GM18526 (cell line): ENCODE results near the gene MOB2.

Source experiments
- POLR2A ChIP-seq: IDR thresholded peaks from 3 replicates; pipeline ENCODE4 v1.6.1; 2011; ENCODE audit not compliant: insufficient read length; ENCODE audit errors: extremely low read depth

MOB2 gene, protein sequence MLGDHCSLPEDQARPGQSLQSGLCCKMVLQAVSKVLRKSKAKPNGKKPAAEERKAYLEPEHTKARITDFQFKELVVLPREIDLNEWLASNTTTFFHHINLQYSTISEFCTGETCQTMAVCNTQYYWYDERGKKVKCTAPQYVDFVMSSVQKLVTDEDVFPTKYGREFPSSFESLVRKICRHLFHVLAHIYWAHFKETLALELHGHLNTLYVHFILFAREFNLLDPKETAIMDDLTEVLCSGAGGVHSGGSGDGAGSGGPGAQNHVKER

DNA sequence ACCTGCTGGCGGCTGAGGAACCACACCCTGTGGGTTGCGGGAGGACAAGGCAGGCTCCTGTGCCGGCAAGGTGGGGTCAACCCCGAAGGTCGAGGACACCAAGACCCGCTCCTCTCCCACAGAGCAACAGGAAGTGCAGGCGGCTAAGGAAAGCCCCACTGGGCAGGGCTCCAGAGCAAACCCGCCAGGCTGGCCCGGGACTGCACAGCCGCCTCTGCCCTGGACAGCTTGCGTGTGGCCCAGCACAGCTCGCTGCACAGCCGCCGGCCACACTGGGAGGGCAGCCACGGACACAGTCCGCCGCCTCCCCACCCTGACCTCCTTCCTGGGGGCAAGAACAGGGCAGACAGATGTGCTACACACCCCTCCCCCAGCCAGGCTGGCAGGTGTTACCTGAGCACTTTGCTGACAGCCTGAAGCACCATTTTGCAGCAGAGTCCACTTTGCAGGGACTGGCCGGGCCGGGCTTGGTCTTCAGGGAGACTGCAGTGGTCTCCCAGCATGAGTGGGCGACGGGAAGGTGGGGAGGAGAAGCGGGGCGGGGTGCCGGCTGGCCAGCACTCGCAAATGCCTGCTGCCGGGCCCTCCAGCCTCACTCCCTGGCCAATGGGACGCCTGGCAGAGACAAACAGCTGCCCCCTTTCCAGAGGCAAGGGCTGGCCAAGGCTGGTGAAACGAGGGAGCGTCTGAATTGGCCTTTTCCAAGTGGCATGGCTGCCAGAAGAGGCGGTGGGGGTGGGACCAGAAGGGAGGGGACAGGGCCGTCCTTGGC lies at the start of gene MOB2:
Gene MOB2 (minus strand): TSS at position 726 of the 772 bp plus-strand sequence. CDS start 223 bp downstream, at position 503.
- TF ChIP-seq POLR2A = no peak

DNA sequence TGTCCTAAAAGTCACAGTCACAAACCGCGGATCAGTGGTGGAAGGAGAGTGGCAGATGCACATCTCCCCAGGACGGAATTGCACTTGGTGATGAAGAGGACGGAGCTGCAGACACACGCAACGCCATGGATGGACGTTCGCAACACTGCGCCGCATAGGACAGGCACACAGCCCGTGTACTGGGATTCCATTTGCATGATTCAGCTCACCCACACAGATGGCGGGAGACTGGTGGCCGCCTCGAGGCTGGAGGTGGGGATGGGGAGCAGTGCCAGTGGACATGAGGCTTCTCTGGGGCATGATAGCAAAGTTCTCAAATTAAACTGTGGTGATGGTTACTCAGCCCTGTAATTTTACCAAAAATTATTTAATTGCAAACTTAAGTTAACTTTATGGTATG lies 48.1 kb upstream of the MOB2 start:
- TF ChIP-seq POLR2A = no peak

DNA sequence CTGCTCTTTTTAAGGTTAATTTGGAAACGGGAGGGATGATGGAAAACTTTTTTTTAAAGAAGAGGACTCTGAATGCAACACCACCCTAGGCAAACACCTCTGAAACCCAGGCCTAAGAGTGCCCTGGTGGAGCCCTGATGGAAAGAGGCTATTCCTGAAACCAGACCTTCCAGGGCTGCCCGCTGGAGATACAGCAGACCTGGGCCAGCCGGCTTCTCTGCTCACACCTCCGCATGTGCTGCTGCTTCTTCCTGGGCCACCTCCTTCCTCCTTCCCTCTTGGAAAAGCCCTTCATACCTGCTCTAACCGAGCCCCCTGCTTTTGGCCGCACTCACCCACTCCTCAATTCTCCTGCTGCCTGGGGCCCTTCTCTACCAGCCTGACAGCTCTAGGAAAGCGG lies 47.6 kb upstream of the MOB2 start:
- TF ChIP-seq POLR2A = no peak

DNA sequence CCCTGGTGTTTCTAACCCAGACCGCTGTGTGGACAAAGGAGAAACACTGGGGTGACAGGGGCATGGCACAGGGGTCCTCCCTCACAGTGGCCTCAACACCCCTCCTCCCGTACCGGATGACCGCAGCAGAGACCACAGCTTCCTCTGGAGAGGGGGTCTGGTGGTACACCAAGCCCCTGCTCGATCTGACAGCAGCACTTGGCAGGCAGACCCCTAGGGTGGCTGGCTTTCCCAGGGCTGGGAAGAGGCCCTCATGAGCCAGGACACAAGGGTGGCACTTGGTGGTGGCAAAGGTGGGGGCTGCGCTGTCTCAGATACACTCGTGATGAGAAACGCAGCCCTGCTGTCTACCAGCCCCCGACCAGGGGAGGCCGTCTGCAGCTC lies 46.8 kb upstream of the MOB2 start:
- no peak for TF ChIP-seq POLR2A

DNA sequence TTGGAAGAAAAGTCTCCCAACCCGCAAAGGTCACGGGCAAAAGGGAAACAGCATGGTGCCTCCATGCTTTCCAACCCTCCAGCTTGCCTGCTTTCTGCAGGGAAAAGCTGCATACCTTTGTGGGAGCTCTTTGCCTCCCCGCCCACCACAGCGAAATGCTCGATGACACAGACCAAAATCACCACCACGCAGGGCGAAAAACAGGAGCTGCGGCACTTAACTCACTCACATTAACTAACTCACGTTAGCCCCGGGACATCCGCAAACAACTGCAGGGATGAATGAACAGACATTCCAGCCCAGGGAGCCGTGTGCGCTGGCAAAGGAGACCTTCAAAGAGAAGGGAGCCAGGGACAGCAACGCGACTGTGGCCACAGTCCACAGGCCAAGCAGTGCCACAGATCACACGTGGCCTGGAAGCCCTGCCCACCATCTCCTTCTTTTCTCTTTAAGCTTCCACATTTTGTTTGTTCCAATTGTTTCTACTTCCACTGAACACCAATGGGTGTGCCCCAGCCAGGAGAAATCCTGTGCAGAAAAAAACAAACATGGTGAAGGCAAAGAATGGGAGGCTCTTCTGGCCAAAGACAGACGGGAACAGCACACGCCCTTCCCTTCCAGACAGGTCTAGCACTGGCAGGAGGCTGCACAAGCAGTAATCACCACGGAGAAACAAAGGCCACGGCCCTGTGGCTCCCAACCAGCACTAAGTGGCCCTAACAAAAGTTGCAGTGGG lies 46.2 kb upstream of the MOB2 start:
- TF ChIP-seq POLR2A = no peak

DNA sequence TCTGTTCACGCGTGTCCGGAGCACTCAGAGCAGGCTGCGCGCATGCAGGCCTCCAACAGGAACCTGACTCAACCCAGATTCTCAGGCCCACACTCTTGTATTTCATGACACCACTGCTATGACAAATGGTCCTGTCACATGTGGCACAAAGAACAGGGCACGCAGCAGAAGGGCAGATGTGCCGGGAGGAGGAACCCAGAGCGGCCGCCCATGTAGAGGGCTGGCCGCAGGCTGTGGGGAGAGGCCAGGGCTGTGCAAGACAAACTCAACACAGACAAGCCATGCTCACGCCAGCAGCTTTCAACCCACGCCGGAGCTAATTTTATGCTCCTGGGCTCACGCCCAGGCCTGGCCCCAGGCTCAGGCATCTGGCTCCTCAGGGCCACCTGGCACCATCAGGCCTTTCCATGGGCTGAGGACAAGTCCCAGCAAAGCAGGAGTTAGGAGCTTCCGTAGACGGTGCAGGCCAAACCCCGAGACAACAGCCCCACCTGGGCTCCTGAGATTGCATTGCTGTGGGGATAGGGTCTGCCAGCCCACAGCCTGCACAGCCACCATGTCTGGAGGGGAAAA lies 45.5 kb upstream of the MOB2 start:
- no peak for TF ChIP-seq POLR2A

DNA sequence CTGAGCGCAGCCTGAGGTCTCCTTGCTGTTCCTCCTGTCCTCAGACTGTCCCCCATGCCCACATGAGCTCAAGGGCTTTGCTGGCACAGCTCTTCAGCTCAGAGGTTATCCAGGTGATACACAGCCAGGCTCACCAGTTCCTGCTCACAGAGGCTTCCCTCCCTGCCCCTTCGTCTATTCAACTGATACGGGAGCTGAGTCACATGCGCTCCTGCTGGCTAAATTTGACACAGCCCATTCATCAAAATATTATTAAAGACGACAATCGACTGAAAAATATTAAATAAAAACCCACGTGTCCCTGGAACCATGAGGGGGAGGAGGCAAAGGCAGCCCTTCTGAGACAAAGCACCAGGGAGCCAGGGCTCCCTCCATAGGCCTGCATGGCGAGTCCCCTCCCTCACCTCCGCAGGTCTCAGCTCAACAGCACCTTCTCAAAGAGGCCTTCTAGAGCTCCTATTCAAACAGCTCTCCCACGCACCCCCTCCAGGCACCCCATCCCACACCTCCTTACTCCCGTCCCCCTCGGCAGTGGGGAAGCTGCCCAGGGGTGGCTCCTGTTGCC lies 45.0 kb upstream of the MOB2 start:
- no peak for TF ChIP-seq POLR2A

DNA sequence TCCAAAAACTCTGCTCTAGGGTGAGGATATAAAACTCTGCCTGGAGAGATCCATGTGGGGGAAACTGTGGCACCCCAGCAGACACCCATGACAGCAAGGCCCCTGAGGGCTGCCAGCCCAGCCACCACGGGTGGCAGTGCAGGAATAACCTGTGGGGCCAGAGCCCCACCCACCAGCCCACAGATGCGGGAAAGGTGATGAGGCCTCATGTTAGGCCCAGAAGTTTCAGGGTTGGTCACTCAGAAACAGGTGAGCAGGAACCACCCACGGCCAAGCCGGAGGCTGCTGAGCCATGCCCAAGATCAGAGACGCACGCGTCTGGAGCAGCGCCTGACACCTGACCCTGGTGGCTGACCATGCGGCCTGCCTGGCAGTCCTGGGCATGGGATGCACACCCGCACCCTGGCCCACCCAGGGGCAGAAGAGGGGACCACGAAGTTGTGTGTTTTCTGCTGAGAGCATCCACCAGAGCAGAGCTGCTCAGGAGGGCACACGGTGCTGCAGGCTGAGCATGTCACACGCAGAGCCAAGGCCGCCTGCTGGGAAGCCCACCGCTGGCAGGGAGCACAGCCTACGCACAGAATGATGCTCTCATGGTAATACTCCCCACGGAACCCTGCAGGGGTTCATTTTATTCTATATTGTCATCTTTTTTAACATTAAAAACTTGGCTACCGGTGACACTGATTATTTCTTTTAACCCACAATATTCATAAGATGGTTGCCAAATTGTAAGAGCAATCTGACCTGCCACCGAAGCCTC lies 44.3 kb upstream of the MOB2 start:
- TF ChIP-seq POLR2A = no peak

DNA sequence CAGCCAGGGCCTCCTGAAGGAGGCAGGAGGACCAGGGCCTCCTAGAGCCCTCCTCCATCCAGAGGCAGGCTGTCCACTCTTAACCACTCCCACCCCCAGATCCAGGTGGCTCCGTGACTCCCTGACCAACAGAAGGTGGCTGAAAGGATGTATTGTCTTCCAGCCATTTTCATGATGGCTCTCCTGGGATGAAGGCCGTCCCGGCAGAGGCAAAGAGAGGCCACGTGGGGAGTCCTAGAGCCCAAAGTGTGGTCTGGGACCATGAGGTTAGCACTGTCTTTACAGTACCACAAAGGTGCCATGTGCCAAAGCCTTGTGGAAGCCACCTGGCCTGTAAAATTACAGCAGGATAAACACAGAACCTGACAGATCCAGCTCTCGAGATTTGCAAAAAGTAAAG lies 43.2 kb upstream of the MOB2 start:
- TF ChIP-seq POLR2A = no peak

DNA sequence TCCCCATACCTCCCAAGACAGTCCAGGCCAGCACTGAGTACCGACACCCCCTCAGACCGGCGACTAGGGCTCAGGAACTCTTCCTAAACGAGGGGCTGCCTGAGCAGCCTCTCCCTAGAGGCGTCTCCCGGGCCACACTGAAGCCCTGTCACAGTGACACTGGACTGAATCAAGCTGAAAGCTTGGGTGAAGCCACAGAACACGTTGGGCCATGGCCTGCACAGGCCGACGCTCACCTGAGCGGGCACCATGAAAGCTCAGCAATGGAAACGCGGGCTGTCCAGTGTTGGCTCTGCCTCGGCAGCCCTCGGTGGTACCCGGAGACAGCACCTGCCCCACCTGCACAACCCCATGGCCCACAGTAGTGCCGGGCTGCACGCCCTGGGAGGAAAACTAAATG lies 42.7 kb upstream of the MOB2 start:
- no peak for TF ChIP-seq POLR2A

DNA sequence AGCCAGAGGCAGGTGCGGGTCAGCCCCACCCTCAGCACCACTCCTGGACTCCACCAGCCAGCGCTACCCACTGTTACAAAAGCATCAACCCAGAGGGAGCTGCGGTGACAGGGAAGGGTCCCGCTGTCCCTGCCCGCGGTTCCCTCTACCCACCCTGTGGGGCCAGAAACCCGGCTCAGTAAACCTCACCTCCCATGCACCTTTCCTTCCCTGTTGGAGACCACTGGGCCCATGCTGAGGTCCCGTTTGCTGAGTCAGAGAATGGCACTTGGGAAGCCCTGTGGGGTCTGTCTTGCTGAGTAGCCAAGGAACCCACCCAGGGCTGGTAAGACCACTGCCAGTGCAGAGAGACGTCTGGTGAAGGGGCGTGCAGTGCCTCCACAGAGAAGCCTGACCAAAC lies 42.1 kb upstream of the MOB2 start:
- TF ChIP-seq POLR2A = no peak

DNA sequence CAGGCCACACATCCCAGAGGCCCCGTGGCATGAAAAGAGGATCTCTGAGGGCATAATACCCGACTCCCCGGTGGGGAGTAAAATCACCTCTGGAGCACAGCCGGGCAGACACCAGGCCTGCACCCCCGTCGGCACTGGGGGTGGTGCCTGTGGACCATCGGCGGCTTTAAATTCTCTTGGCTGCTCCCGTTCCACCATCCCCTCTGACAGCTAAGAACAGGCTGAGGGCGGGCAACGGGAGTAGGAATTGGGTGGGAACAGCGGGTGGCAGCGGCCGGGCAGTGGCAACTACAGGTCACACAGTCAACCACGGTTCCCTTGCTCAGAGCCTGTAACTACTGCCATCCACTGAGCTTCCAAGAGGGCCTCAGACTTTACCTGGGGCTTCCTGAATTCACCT lies 40.2 kb upstream of the MOB2 start:
- no peak for TF ChIP-seq POLR2A

DNA sequence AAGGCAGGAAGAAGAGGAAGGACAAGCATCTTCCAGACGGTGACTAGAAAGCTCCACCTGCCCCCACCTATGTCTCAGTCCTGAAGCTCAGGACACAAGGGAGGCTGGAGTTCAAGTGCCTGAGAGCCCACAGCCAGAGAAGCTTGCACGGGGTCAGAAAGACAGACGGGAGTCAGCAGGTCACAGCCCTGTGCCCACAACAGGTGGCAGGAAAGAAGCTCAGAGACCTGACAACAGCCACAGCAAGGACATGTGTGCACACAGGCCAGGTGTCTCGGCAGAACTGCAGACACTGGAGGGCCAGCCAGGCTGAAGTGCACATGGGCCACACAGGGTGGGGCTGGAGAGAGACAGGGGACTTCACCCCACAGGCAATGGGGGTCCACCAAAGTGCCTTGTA lies 37.2 kb upstream of the MOB2 start:
- no peak for TF ChIP-seq POLR2A

DNA sequence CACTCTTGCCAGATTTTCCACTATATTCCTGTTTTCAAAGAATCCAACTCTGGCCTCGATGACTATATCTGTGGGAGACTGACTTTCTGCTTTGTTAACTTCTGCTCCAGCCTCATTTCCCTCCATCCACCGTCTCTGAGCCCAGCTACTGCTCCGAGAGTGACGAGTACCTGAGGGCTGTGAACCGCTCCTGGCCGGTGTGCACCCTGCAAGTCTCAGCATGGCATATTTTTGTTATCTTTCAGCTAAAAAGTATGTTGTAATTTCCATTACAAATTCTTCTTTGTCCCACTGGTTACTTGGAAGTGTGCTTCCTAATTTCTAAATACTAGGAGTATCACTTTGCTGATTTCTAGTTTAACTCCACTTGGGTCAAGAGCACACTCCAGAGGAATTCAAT lies 36.5 kb upstream of the MOB2 start:
- TF ChIP-seq POLR2A = no peak

DNA sequence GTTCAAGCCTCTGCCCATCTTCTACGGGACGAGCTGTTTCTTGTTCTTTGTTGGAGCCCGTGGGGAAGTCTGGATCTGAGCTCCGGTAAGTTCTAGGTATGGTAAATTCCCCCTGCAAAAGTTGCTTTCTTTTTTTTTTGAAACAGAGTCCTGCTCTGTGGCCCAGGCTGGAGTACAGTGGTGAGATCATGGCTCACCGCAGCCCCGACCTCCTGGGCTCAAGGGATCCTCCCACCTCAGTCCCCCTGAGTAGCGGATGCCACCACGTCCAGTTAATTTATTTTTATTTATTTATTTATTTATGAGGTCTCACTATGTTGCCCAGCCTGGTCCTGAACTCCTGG lies 35.5 kb upstream of the MOB2 start:
- no peak for TF ChIP-seq POLR2A
